GM19395 (cell line): ENCODE results near the gene PSRC1.
"Not testable (repeated sequence)": the region's sequence is repeated elsewhere in the genome, so short reads cannot be mapped to it uniquely, and the experiment has no call there.

ENCODE experiments used
- ATAC-seq: cut with Tn5 transposase; IDR thresholded peaks from one replicate; pipeline ENCODE4 v1.9.1; 2021; ENCODE audit warnings: mild to moderate bottlenecking, moderate library complexity; ENCODE audit not compliant: unreplicated experiment

The PSRC1 gene

DNA sequence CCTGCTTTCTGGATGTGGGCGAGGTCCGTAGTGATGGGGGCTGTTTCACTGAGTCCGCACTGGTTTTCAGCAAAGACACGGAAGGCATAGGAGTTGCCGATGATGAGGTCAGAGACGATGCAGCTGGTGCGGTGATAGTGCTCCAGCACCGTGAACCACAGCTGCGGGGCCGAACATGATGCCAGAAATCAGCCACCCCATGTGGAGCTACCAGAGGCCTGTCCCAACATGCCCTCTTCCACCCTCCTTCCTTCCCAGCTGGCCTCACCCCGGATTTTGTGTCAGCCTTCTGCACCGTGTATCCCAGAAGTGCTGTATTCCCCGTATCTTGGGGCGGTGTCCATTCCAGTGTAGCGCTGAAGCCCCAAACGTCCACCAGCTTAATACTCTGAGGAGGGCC, 13.8 kb upstream of the PSRC1 start:
- no peak for ATAC-seq

DNA sequence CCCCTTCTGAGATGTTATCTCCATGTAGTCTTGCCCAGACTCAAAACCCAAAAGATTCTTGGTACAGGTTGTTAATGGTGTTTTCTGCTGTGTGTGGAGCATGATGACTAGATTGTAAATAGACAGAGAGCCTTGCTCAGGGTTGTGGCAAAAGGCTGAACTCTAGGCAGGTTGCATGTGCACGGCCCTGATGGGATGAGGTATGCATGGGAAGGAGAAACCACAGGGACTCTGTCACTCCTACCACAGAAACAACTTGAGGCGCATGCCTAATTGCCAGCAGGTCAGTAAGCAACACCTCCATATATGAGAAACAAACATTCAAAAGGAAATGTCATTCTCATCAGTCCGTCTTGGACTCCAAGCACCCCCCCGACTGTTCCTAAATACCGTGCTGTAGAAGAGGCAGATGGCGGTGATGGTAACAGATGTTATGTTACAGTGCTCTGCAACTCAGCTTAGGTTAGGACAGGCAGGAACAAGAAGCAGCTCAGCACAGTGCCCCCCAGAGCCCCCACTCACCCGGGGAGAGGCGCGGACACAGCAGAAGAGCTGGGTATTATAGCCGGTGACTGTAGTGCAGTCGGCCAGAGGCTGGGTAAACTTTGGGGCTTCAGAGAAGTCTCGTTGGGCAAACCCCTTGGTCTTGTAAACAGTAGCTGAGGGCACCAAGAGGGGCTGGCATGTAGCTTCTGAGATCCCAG, 12.9 kb upstream of the PSRC1 start:
- no peak for ATAC-seq

DNA sequence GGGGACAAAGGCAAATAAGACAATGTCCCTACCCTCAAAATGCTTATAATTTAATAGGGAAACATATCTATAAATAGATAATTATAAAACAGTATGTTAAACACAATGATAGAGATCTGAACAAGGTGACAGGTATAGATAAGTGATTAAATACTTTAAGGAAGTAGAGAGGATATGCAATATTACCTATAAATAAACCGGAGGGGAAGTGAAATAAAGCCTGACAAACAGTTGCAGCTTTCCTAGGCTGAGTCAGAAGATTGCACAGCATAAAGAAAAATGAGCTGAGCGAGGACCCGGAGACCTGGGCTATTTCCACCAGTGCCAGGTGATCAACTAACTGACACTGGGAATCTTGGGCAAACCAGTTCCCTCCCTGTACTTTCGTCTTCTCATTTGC, 11.5 kb upstream of the PSRC1 start:
- no peak for ATAC-seq

DNA sequence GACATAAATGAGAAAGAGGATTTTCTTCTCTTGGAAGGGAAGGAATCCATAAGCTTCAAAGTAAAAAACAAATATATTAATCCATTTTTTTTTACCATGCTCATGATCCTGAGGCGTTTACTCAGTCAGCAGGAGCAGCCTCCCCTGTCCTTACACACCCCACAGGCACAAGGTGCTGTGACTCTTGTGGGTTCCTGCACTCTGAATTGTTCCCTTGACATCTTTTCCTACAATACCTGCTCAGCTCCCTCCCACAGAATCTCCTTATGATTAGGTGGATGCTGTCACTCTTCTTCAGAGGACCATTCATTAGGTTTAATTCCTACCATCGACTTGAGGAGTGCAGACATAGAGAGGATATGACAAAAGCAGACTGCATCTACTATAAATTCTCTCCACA, 10.1 kb upstream of the PSRC1 start:
- ATAC-seq: no peak

DNA sequence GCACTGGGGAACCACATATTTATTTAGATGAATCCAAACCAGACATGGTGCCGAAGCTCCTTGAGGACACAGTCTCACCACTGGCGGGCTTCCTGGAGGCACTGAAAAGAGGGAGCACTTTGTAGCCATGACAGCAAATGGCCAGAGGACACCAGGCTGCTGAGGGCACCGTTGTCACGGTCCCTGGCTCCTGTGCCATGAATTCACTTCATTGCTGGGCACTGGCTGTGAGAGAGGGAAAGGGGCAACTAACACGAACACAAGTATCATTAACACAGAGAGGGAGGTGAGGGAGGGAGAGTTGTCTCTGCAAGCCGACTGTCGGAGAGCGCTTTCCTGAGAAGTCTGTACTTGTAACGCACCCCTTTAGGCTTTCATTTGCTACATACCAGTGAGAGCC, 9.4 kb upstream of the PSRC1 start:
- ATAC-seq: no peak

DNA sequence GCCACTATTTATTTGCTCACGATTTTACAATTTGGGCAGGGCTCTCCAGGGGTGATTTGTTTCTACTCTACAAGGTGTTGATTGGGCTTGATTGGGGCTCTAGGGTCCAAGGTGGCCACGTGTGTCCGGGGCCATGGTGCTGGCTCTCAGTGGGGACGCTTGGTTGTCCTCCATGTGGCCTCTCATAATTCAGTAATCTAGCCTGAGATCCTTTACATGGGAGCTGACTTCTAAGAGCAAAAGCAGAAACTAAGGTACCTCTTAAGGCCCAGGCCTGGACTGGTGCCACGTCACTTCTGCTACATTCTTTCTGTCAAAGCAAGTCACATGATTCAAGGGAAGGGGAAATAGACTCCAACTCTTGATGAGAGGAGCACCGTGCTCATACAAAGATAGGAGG, 8.1 kb upstream of the PSRC1 start:
- ATAC-seq: no peak

DNA sequence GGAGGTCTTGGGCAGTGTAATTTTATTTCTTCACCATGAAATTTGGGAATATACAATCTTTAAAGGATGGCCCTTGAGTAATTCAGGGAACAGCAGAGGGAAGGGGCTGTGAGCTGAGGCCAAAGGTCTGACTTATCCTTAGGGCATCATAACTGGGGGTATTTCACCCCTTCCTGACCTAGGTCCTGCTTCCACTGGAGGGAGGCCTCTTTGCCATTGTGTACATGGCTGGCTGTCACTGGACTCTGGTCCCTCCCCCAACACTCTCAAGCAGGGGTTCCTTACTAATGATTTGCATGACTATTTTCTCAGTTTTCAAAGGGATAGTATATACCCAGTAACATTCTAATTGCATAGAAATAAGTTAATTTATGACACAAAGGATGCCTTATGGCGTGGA, 7.2 kb upstream of the PSRC1 start:
- no peak for ATAC-seq

DNA sequence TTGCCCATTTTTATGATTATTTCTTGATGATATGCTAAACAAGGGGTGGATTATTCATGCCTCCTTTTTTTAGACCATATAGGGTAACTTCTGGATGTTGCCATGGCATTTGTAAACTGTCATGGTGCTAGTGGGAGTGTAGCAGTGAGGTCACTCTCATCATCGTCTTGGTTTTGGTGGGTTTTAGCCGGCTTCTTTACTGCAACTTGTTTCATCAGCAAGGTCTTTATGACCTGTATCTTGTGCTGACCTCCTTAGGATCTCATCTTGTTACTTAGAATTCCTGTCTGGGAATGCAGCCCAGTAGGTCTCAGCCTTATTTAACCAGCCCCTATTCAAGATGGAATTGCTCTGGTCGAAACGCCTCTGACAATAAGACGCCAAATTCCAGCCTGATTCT, 3.8 kb upstream of the PSRC1 start:
- ATAC-seq: not testable (repeated sequence)

DNA sequence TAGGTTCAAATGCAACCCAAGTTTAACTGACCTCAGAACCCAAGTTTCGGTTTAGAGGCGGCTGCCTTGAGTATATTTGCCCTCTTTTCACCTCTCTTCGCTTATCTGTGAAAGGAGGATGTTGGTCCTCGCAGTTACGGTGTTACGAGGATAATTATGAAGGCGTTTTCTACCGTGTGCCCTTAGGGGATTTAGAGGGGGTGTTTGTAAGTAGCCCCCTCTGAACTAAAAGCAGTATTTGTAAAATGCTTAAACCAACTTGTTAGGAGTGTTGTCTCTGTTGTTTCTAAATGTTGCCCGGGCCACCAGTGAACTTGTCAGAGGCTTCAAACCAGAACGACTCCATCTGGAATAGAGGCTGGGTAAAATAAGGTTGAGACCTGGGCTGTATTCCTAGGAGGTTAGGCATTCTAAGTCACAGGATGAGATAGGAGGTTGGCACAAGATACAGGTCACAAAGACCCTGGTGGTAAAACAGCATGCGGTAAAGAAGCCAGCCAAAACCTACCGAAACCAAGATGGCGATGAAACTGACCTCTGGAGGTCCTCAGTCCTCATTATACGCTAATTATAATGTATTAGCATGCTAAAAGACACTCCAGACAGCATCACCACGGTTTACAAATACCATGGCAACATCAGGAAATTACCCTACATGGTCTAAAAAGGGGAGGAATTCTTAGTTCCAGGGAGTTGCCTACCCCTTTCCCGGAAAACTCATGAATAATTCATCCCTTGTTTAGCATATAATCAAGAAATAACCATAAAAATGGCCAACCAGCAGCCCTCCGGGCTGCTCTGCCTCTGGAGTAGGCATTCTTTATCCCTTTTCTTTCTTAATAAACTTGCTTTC, 1.0 kb upstream of the PSRC1 start:
- ATAC-seq: peak; percentile 54

DNA sequence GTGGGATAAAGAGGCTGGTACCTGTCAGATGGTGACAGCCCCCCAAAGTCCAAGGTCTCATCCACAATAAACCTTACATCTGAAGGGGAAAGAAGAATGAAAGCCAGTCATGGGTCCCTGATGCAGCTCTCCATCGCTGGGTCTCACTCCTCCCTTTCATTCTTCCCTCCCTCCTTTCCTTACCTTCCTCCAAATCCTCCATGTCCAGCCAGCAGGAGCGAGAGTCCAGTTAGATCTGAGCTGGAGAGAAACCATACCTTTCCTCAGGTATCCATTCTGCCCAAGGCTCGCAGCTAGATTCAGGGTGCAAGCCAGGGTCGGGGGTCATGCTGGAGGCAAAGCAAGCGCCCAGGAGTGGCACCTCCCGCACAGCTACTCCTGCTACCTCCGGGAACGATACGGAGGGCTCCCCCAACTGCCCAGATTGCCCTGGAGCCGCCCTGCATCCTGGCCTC, 421 bp downstream of the PSRC1 start:
- no peak for ATAC-seq

DNA sequence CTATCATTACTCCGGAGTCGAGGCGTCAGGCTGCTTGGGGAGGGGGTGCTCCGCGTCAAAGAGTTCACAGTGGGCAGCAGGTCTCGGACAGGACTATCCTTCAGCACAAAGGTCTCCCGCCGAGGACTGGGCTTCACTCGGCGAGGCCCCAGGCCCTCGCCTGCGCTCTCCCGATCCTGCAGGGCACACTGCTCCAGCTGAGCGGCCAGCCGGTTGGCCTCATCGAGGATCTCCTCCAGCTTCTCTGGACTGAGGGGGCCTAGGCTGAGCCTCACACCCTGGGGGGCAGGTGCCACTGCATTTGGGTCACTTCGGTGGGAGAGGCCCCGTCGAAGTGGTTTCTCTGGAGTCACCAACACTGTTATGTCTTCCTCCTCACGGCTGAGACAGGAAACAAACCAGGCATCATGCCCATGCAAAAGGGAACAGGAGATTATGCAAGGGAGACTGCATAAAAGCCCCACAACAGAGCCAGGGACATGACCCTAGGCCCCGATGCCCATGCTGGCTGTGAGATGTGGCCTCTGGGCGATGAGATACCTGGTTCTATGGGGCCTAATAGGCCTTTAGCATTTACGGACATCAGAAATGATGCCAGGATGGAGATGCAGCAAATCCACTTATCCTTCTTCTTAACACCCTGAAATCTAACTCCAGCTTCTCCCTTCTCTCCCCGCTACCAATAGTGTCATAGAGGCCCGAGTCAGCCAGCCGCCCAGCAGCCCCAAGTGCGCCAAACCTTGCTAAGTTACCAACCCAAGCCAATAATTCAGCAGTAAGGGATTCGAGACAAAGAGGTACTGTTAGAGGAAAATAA, 1.1 kb downstream of the PSRC1 start:
- no peak for ATAC-seq

DNA sequence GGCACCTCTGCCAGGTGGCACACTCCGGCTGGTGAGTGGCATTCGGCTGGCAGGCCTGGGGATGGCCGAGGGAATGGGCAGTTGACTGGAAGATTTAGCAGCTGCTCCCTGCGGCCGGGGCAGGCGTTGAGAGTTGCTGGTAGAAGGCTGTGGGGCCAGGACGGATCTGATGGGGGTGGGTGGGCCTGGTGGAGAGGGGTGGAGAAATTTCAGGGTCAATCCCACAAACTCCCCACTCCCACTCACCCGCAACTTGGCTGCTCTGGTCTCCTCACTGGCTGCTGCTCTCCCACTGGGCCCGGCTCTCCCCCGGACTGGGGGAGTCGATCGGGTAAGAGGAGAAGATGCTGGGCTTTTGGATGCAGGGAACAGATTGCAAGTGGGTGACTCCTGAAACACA, 2.1 kb downstream of the PSRC1 start:
- ATAC-seq: no peak

DNA sequence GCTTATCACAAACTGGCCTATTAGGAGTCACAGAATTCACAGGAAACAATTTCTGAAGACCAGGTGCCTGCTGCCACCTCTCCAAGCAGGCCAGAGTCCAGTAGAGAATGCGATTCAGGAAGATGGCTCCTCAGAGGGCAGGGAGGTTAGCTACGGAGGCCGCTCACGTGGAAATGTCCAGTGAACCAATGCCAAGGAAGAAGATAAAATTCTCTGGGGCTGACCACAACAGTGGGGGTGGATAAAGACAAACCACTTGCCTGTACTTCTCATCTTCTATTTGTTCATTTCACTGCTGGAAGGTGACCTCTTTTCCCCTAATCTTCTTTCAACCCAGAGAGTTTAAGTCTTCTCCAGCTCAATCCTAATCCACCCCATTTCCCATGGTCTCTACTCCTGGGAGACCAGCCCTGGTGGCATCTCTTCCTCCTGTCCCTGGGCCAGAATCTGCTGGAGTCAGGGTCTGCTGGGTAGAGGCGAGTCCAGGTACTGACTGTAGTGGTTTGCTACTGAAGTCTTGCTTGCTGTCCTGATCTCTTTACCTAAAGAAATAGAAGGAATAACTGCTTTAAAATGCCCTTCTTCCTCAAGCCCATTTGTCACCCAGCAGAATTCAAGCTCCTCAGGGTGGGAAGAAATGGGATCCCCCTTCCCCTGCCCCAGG, 3.2 kb downstream of the PSRC1 start:
- ATAC-seq: no peak

DNA sequence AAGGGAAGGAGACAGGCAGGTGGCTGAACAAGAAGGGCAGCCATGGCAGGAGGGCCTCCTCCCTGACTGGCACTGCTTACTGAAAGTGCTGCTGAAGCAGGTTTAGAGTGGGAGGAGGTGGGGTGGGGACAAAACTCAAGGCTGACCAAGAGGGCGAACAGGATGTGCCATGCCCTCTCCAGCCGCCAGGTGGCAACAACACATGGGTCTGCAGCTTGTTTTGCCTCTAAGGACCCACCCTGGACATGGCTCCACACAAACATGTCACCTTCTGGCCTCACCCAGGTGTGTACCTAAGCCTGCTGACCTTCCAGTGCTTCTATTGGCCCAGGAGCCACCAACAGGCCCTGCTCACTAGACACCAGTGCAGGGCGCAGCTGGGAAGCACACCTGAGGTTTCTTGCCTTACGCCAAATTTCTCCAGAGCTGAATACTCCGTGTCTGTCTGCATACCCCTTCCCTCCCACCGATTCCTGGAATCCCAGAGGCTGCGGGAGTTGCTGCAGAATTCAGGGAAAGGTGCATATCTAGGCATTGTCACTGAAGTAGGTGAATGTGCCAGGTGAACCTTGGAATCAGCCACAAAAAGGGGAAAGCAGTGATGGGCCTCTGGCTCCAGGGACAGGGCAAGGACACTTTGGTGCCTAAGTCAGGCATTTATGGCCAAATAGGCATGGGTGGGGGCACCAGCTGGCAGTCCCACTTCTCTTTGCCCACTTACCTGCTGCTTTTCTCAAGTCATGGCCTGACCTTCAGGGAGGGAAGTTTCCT, 5.3 kb downstream of the PSRC1 start:
- ATAC-seq: peak; percentile 93

DNA sequence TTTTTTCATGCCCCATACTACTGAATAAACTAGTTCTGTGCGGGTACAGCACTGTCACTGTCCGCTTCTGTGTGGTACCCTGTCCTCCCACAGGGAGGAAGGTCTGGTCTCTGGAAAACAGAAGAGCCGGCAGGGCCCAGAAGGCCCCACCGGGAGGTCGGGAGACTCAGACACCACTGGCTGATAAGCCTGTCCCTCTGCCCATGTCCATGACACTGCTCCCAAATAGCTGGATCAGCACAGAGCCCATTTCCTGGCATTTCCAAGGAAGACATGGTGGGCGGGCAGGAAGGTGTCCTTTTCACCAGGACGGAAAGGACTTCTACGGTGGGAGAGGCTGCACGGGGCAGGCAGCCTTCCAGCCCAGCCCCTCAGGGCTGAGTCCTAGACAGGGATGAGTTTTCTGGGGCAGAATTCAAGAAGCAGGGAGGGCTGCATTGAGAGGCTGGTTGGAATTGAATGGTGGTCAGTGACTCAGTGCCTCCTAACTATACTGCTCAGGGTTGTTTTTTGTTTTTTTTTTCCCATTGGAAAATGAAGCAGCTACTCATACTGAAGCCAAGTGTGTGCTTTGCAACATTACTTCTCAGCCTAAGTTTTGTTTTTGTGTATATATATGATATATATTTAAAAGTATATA, 7.1 kb downstream of the PSRC1 start:
- ATAC-seq: no peak

DNA sequence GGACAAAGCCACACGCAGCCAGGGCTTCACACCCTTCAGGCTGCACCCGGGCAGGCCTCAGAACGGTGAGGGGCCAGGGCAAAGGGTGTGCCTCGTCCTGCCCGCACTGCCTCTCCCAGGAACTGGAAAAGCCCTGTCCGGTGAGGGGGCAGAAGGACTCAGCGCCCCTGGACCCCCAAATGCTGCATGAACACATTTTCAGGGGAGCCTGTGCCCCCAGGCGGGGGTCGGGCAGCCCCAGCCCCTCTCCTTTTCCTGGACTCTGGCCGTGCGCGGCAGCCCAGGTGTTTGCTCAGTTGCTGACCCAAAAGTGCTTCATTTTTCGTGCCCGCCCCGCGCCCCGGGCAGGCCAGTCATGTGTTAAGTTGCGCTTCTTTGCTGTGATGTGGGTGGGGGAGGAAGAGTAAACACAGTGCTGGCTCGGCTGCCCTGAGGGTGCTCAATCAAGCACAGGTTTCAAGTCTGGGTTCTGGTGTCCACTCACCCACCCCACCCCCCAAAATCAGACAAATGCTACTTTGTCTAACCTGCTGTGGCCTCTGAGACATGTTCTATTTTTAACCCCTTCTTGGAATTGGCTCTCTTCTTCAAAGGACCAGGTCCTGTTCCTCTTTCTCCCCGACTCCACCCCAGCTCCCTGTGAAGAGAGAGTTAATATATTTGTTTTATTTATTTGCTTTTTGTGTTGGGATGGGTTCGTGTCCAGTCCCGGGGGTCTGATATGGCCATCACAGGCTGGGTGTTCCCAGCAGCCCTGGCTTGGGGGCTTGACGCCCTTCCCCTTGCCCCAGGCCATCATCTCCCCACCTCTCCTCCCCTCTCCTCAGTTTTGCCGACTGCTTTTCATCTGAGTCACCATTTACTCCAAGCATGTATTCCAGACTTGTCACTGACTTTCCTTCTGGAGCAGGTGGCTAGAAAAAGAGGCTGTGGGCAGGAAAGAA, 8.1 kb downstream of the PSRC1 start:
- ATAC-seq: no peak

DNA sequence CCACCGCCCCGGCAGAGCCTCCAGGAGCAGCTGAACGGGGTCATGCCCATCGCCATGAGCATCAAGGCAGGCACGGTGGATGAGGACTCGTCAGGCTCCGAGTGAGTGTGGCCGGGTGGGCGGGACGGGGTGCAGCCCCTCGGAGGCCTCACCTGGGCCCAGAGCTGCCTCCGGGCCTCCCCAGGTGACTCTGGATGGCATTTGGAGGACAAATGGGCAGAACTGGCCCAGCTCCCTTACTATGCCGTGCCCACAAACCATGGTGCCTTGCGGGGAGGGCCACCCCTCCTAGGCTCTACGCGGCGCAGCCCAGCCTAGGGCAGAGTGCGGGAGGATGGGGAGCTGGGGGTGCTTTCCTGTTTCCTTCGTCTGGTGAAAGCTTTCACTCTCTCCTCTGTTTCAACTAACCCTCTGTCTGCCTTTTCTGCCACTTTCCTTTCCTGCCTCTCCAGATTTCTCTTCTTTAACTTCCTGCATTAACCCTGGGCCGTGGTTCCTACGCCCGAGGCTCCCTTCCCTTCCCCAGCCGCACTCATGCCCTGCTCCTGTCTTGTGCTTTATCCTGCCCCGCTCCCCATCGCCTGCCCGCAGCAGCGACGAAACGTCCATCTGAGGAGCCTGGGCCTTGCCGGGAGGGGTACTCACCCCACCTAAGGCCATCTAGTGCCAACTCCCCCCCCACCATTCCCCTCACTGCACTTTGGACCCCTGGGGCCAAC, 9.2 kb downstream of the PSRC1 start:
- ATAC-seq: no peak
